ENCODE results near the gene SNX8. TPM values are rescaled to one million over a fixed set of nuclear protein-coding genes. Genes with fewer than 3 reads are reported as not detected.

SNX8 gene
- total and polyA plus RNA-seq, 9 of the 15 experiments (the other 6 are each of a cell fraction or from before 2014, with no cell fraction given), result 2.7 to 51.6 (median 16.9) TPM

GRCh38 chr7:2241580-2242540 is 72.4 kb downstream of the SNX8 start, which contains the start of the genes MRM2 and NUDT1 (continued):
- TF ChIP-seq, protein P1, sequence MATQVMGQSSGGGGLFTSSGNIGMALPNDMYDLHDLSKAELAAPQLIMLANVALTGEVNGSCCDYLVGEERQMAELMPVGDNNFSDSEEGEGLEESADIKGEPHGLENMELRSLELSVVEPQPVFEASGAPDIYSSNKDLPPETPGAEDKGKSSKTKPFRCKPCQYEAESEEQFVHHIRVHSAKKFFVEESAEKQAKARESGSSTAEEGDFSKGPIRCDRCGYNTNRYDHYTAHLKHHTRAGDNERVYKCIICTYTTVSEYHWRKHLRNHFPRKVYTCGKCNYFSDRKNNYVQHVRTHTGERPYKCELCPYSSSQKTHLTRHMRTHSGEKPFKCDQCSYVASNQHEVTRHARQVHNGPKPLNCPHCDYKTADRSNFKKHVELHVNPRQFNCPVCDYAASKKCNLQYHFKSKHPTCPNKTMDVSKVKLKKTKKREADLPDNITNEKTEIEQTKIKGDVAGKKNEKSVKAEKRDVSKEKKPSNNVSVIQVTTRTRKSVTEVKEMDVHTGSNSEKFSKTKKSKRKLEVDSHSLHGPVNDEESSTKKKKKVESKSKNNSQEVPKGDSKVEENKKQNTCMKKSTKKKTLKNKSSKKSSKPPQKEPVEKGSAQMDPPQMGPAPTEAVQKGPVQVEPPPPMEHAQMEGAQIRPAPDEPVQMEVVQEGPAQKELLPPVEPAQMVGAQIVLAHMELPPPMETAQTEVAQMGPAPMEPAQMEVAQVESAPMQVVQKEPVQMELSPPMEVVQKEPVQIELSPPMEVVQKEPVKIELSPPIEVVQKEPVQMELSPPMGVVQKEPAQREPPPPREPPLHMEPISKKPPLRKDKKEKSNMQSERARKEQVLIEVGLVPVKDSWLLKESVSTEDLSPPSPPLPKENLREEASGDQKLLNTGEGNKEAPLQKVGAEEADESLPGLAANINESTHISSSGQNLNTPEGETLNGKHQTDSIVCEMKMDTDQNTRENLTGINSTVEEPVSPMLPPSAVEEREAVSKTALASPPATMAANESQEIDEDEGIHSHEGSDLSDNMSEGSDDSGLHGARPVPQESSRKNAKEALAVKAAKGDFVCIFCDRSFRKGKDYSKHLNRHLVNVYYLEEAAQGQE (IDR thresholded peaks at IDR 0.05; ENCODE audit: borderline replicate concordance), result no peak
- TF ChIP-seq, protein P1 (CRISPR knock-in tag; IDR thresholded peaks at IDR 0.05; ENCODE audit: low read depth), result peak; percentile 62; the same call in 1 of the 2 replicates
- 0 out of 2 replicates have a peak, but pooled peaks have one; percentile 23 for TF ChIP-seq HLTF (IDR thresholded peaks at IDR 0.05)
- no peak for TF ChIP-seq NR2F6 (CRISPR knock-in tag; IDR thresholded peaks at IDR 0.05)
- no peak for TF ChIP-seq ESRRB (CRISPR knock-in tag; IDR thresholded peaks at IDR 0.05; ENCODE audit: borderline replicate concordance)
- TF ChIP-seq ZNF174 (CRISPR knock-in tag; IDR thresholded peaks at IDR 0.05), result no peak
- TF ChIP-seq ATF2 (CRISPR knock-in tag; IDR thresholded peaks at IDR 0.05), result no peak
- TF ChIP-seq, protein P2, sequence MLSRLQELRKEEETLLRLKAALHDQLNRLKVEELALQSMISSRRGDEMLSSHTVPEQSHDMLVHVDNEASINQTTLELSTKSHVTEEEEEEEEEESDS (CRISPR knock-in tag; IDR thresholded peaks at IDR 0.05), result no peak
- TF ChIP-seq MBD2 (IDR thresholded peaks at IDR 0.05; ENCODE audit: borderline replicate concordance, low read depth), result peak; percentile 60
- TF ChIP-seq NR3C1 (CRISPR knock-in tag; IDR thresholded peaks at IDR 0.05), result no peak
- TF ChIP-seq ETS2 (tag; IDR thresholded peaks at IDR 0.05; ENCODE audit: borderline replicate concordance, poor library complexity, severe bottlenecking), result no peak
- no peak for TF ChIP-seq TCF3 (CRISPR knock-in tag; IDR thresholded peaks at IDR 0.05)
- peak; percentile 59 to 89 for TF ChIP-seq E2F6 (IDR thresholded peaks at IDR 0.05; ENCODE audit: borderline replicate concordance in 1 of 2, extremely low read depth in 1 of 2, insufficient read depth in 1 of 2, insufficient read length in 1 of 2, low read depth in 1 of 2, low read length in 1 of 2, poor library complexity in 1 of 2, severe bottlenecking in 1 of 2)
- TF ChIP-seq ZNF764 (CRISPR knock-in tag; IDR thresholded peaks at IDR 0.05; ENCODE audit: low read depth), result no peak
- TF ChIP-seq CSDE1 (IDR thresholded peaks at IDR 0.05), result no peak
- no peak for TF ChIP-seq IFI16 (CRISPR knock-in tag; IDR thresholded peaks at IDR 0.05)
- TF ChIP-seq XRCC5 (IDR thresholded peaks at IDR 0.05; ENCODE audit: low read depth, low read length), result no peak

Measured in K562 (cell line).